Left cardiac atrium (tissue), 4 donors: ENCODE data around the gene EPHA5. TPM values are rescaled to one million over a fixed set of nuclear protein-coding genes. Genes with fewer than 3 reads are reported as not detected.
A peak's percentile ranks its signal among the peaks of the same experiment; 100 is the strongest.

Source experiments
- ATAC-seq, 2 donors: fragments of 200-7000 bp; cut with Tn5 transposase; one replicate each; pipeline ENCODE4 v1.9.1; 2020; ENCODE audit warnings: mild to moderate bottlenecking in 2 of 2, moderate library complexity in 2 of 2
- DNase-seq: peaks from one replicate; pipeline ENCODE4 v3.0.0-alpha.2; 2020
- intact Hi-C, 2 donors: fragments of 100-400 bp; cut with DNase I; formaldehyde crosslinking; loops; one replicate each; pipeline versions ENCODE4 v1.14.1 to v1.15.1; 2022 to 2023
- long read RNA-seq: library from polyadenylated mRNA; unstranded; transcript quantifications from one replicate; pipeline ENCODE4 v2.0.0, GENCODE V29; 2021
- total RNA-seq, 2 donors: library from RNA; stranded (reverse); fragmentation: NEBNext Ultra II Directional; extraction: Animal tissue kit (Norgen Biotek cat#: 25700); gene quantifications; one replicate each; pipeline ENCODE4 v1.2.1, GENCODE V29; 2021
- donor health status: DM: no; HTN: yes; CAD: no.
- donor health status: DM: no; HTN: yes; CAD: no; lungs with severe emphysema.
- donor health status: DM: yes; HTN: yes; CAD: no.
- donor health status: Dilated cardiomyopathy.

EPHA5 gene
- 1 to 10 TPM; 5.1 to 8.0 TPM for total RNA-seq
- long read RNA-seq, partial matches to known transcripts: 1 of 2 reads
- long read RNA-seq, other reads (novel, unspliced or antisense): 1 of 2 reads

DNA sequence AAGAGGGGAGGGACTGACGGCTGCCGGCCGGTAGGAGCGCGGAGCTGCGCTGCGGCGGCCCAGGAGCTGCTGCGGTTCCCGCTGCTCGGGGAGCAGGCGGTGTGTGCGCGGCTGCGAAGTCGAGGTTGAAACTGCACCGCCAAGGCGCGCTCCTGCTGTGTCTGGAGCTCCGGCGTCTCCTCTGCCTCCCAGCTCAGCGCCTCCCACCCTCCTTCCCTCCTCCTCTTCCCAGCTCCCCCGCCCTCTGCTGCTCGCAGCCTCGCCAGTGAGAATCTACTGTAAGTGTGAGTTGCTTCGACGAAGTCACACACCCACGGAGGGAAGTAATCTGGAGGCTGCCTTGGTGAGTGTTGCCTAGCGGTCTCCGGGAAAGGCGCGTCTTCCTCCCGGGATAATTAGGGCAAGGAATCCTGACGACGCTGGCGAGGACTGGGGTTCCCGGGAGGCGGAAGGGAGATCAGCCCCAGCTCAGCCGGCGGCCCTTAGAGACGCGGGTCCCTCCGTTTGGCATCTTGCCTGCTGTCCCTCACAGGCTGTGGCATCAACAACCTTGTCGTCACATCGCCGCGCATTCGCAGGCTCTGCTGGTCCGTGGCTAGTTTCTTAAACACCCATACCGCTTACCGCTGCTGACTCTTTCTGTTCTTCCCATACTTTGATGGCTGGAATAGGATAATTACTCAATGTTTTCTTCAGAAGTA, at the start of gene EPHA5:
TSS of gene EPHA5 (minus strand) at position 159 of the 701 bp plus-strand sequence. CDS start 747 bp downstream, outside the sequence.
- DNase-seq (peak; percentile 70), ATAC-seq (peak; percentile 80 to 94)
- intact Hi-C loops: no loop called here

GRCh38 chr4:65719635-65720034, 49.3 kb upstream of the EPHA5 start:
- intact Hi-C loops: no loop called here
- DNase-seq (no peak), ATAC-seq (no peak)

GRCh38 chr4:65698631-65699030, 28.3 kb upstream of the EPHA5 start:
- intact Hi-C loops: no loop called here
- ATAC-seq (no peak), DNase-seq (no peak)

- DNase-seq (no peak), ATAC-seq (no peak)
- intact Hi-C loops: no loop called here
Observed at GRCh38 chr4:65696436-65696835, 26.1 kb upstream of the EPHA5 start.

DNA sequence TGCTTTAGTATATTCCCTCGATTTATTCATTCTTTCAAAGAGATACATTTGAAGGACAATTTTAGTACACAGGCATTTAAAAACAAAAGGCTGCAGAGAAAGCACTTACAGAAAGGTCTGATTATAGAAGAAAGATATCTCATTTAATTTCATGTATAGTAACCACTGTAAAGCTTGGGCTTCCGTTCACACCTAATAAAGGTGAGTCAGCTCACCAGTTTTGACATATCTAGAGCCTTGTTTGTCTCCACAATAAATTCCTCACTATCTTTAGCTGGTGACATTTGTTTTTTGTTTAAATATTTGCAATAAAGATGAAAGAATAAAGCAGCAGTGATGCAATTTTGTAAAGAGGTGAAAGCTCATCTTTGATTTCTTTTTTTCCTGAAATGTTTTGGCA, 1.1 kb upstream of the EPHA5 start:
- ATAC-seq (no peak), DNase-seq (no peak)
- intact Hi-C loops: no loop called here

DNA sequence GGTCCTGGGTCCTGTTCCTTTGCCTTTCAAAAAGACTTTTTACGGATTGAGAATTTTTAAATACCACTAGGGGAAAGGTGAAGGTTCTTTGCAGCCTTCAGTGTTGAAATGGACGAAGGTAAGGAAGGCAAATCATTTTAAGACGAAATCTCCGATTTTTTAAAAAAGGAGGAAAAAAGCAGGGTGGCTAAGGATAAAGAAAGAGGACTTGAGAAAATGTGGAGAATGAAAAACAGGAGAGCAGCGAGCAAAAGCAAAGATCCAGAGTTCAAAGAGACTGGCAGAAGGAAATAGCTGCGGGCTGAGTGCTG, 314 bp downstream of the EPHA5 start:
- intact Hi-C loops: no loop called here
- no peak for ATAC-seq

DNA sequence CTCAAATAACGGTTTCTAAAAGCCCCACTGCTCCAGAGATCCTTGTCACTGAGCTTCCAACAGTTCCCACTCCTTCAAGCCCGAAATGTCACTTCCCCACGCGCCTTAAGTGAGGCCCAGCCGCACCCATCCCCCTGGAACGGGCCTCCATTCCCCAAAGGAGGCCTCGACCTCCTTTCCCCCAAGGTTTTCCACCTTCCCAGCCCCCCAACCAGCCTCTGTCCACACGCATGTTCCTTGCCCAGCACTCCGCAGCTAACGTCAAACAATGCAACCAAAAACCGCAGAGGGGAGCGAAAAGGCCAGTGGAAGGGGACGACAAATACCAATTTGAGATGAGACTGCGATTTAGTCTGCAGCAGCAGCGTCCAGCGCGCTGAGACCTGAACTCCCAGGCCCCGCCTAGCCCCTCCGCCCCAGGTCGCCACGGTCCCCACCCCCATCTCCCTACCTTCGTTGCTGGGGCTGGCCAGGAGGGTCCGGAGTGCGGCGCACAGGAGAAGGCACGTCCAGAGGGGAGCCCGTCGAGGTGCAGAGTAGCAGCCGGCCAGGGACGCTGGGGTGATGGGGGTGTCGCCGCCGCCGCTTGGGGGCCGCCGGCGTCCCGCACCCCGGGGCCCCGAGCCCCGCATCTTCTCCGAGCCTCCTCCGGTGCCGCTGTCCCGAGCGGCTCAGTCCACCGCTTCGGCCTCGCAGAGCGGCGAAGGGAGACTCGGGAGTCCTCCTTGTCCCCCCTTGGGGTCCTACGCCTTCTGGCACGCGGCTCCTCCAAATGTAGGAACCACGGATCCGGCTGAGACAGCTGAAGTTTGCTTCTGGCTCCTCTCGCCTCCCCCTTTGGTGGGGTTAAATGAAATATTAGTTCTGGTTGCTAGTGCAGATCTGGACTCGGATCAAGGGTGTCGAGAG, 924 bp downstream of the EPHA5 start:
- intact Hi-C loops: no loop called here
- peak; percentile 35 to 55 for ATAC-seq
- DNase-seq: no peak

More for the DNA sequence above, 314 bp downstream of the EPHA5 start:
- DNase-seq: no peak

DNA sequence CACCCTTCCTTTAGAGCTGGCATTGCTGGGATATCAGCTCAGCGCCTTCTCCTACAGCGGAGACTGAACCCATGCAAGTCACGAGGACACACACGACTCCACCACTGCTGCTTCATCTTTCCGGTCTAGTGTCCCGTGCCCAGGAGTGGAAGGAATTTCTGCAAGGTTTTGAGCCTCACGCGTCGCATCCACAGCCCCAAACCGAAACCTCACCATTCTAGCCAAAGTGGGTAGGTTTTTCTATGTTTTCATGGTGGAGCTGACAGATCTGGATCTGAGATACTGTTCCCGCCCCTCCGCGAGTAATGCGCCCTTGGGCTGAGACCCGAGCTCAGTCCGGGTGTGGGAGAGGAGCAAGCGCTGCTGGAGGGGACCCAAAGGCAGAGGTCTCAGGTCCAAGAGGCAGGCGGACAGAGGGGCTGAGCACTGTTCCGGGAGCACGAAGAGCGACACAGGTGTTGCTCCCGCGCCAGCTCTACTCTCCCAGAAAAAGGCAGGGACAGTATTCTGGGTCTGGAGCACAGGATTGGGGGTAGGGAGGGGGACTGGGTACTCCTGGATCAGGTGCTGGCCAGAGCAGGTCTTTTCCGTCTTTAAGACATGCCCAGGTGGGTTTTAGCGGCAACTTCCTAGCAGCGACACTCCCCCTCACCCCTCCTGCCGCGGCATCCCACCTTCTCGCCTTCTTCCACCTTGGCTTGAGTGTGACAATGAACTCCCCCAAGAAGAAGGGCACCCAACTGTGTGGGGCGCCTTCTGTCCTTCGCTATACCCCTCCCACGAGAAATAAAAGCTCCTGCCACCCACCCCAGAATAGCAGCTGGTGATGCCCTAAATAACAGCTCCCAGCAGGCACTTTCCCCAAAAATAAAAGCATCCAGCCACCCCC, 1.8 kb downstream of the EPHA5 start:
- ATAC-seq (peak; percentile 60 to 64), DNase-seq (no peak)
- intact Hi-C loops: no loop called here

DNA sequence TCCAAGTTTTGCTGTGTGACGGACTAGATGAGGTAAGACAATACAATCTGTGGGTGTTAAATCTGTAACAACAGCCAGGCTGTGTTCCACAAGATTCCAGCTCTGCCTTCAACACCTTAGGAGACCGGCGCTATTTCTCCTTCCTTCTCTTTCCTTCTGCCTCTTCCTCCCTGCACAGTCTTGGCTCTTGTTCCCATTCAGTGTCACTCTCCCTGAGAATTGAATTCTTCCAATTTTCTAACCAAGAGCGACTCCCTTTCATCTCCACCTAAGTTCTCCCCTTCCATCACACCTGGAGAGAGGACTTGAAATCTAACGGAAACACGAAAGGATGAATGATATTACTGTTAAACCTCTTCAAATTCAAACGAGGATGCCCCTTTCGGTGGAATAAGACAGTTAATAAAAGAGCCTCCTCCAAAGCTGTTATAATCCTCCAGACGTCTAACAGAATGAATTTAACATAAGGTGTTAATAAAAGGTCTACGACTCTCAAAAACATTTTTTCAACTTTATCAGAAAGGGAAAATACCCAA, 2.7 kb downstream of the EPHA5 start:
- no peak for DNase-seq
- intact Hi-C loops: no loop called here
- ATAC-seq: no peak

DNA sequence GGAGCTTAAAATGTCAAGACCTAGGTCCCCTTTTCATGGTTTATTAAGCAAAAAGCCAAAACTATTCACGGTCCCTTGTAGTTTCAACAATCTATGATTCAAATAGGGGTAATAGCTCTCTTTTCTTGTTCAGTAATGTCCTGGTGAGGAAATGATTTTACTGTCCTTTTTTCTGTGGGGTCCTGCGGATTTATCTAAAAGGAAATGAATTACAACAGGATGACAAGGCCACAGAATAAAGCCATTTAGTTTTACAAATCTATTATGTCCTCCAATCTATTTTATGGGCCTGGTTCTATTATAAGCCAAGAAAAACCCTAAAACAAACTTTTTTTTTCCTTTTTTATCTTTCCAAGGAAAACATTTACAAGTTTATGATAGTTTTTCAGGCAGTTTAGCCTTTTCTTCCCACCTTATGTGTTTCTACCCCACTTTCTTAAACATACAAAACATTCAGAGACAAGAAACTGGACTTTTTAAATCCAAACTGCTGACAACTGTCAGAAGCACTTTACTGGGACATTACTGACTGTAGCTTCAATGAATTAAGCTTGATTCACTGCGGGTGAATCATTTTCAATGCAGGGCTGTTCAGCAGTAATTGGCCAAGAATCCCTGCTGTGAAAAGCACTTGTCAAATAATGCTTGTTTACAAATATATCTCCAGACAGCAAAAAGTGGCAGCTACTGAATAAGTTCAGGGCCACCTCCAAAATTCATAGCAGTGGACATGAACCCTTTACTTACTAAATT, 4.3 kb downstream of the EPHA5 start:
- intact Hi-C loops: no loop called here
- DNase-seq (no peak), ATAC-seq (no peak)

GRCh38 chr4:65661471-65661870, 8.8 kb downstream of the EPHA5 start:
- peak; percentile 53 for DNase-seq
- ATAC-seq: peak; percentile 81 to 95
- intact Hi-C loops: no loop called here

- intact Hi-C loops: no loop called here
- DNase-seq (no peak), ATAC-seq (no peak)
Observed at GRCh38 chr4:65658117-65658516, 12.2 kb downstream of the EPHA5 start.

- intact Hi-C loops: no loop called here
- ATAC-seq (no peak), DNase-seq (no peak)
Observed at GRCh38 chr4:65656008-65656407, 14.3 kb downstream of the EPHA5 start.

DNA sequence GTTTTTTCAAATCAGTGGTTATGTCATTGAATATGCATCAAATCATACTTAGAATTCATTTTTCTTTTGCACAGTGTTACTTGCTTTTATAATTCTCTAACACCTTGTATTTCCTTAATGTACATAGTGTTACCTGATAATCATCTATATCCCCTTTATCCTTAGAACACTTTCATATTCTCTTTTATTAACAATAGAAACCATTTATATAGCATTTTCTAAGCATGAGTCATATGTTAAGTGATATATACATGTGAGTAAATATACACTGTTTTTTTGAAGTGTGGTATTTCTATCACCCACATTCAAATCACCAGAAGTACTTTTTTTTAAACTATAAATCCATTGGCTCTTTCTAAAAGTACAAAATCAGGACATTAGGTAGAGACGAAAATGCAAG, 15.3 kb downstream of the EPHA5 start:
- ATAC-seq: no peak
- DNase-seq: no peak
- intact Hi-C loops: no loop called here

DNA sequence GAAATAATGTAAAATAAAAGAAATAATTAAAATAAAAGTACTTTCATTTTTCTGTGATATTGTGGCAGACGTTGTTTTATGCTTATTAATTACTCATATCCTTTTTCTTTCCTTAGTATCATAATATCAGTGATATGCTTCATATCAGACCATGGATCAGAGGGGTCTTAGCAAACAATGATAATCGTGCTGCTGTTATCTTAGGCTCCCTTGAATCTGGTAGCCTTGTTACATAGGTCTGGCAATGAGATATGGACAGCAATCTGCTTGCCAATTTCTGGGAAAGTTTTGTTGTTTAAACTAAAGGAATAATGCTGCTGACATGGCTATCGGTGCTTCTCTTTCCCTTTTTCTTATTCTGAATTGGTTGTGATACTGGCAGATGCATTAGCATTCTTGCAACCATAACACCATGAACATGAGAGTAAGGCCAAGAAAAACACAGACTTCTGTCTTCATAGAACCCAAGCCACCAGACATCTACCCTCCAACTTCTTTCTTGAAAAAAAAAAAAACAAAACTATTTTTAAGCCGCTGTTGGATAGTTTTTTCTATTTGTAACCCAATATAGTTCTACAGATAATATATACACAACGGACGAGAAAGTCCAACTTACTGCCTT, 16.4 kb downstream of the EPHA5 start:
- ATAC-seq: no peak
- intact Hi-C loops: no loop called here
- no peak for DNase-seq

- DNase-seq: no peak
- intact Hi-C loops: no loop called here
- ATAC-seq: no peak
Observed at GRCh38 chr4:65651751-65652150, 18.5 kb downstream of the EPHA5 start.

- no peak for DNase-seq
- no peak for ATAC-seq
- intact Hi-C loops: no loop called here
Observed at GRCh38 chr4:65651031-65651430, 19.3 kb downstream of the EPHA5 start.

- ATAC-seq: no peak
- intact Hi-C loops: no loop called here
- no peak for DNase-seq
Observed at GRCh38 chr4:65646136-65646535, 24.2 kb downstream of the EPHA5 start.
